GM12873 (cell line): Measurements from ENCODE around the gene DCTPP1.

Source experiments
- CTCF ChIP-seq: IDR thresholded peaks from 2 replicates; pipeline ENCODE4 v1.5.1; 2012; ENCODE audit warnings: low read depth, mild to moderate bottlenecking, moderate library complexity, low read length, control low read depth; ENCODE audit not compliant: insufficient read depth; ENCODE audit errors: missing control alignments

The DCTPP1 gene

GRCh38 chr16:30428055-30428454 lies 1.8 kb downstream of the DCTPP1 start:
- TF ChIP-seq CTCF = no peak

GRCh38 chr16:30421010-30421409 lies 8.8 kb downstream of the DCTPP1 start:
- TF ChIP-seq CTCF = no peak

- no peak for TF ChIP-seq CTCF
Measured at GRCh38 chr16:30418350-30419181, 11.3 kb downstream of the DCTPP1 start.

- no peak for TF ChIP-seq CTCF
Measured at GRCh38 chr16:30417529-30418349, 12.1 kb downstream of the DCTPP1 start.

GRCh38 chr16:30416624-30417528 lies 13.0 kb downstream of the DCTPP1 start:
- TF ChIP-seq CTCF = no peak

GRCh38 chr16:30416047-30416603 lies 13.7 kb downstream of the DCTPP1 start:
- TF ChIP-seq CTCF = no peak
